ENCODE results near the gene LHX4. TPM values are rescaled to one million over a fixed set of nuclear protein-coding genes. Genes with fewer than 3 reads are reported as not detected.

LHX4 gene
- total and polyA plus RNA-seq, 9 of the 15 experiments (the other 6 are each of a cell fraction or from before 2014, with no cell fraction given): 0.01 to 0.11 (median 0.07) TPM; not detected in 5

DNA sequence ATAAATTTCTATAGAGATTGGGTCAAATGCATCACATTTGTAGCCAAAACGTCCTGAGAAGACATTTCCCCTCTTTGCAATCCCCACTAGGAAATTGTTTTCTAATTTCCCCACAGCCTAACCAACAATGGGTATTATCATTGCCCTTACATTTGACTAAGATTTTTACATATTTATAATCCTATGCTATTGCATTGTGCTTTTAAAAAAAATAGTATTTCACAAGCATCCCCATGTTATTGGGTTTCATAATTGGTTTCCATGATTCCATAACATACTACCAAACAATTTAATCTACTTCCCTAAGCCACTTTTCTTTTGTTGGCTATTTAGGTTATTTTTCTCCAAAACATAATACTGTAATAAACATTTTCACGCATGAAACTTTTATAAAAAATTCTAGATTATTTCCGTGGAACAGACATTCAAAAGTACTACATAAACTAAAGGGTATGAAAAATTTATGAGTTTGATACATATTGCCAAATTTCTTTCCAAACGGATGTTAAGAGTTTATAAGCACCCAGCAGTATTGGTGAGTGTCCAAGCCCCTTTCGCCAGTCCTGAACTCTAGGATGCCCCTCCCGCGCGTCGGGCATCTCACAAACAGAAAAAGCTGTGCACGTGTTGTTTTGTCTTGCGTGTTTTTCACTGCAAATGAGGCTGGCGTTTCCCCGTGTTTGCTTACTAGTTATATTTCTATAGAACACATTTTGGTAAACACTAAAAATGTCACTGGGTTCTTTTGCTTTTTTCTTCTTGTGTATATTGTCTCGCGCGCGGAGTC lies 2.0 kb upstream of the LHX4 start:
- DNase-seq (ENCODE audit: extremely low read depth in 1 of 4, low spot score in 3 of 4) (no peak), FAIRE-seq (peak; percentile 65), ATAC-seq (no peak)
- intact Hi-C loops (cut with micrococcal nuclease): no loop called here
- Histone ChIP-seq H3K4me1 (replicated peaks in 1 of 2; ENCODE audit: control insufficient read depth in 2 of 2, insufficient read depth in 2 of 2, low read length in 2 of 2) (peaks cover 0 to 30% of the 10 kb centered on the region in 2 experiments; a peak in 3 of 5 replicates), H3K9me3 (replicated peaks; ENCODE audit: control insufficient read depth, insufficient read depth, low read depth, low read length) (no peaks in the 10 kb centered on the region), H3K27me3 (ENCODE audit: control insufficient read depth in 2 of 2, insufficient read depth in 2 of 2, low read length in 2 of 2) (peaks cover 72 to 74% of the 10 kb centered on the region in 2 experiments), H2AFZ (ENCODE audit: low read depth, low read length) (no peak overlapping the region), H3K9ac (ENCODE audit: insufficient read depth in 1 of 2, low read depth in 2 of 2, low read length in 2 of 2) (no peak overlapping the region), H3K4me2 (ENCODE audit: insufficient read depth, low read length) (no peak overlapping the region), H3K4me3 (no peak overlapping the region), H3K9me1 (ENCODE audit: control insufficient read depth, insufficient read depth, low read length) (no peaks in the 10 kb centered on the region), H4K20me1 (replicated peaks; ENCODE audit: control insufficient read depth, insufficient read depth, low read length) (peaks cover 12% of the 10 kb centered on the region; the same call in 1 of the 2 replicates), H3K27ac (ENCODE audit: extremely low read depth, low read depth, low read length) (no peak overlapping the region), H3K36me3 (ENCODE audit: control insufficient read depth, insufficient read depth, low read length) (no peaks in the 10 kb centered on the region), H3K79me2 (ENCODE audit: control insufficient read depth, insufficient read depth, low read length) (no peaks in the 10 kb centered on the region)
- TF ChIP-seq BMI1 (IDR thresholded peaks at IDR 0.05; ENCODE audit: low read length): 0 out of 2 replicates have a peak, but pooled peaks have one; percentile 1
- TF ChIP-seq GABPB2 (CRISPR knock-in tag; conservative IDR thresholded peaks at IDR 0.05): no peak
- TF ChIP-seq, protein P1, sequence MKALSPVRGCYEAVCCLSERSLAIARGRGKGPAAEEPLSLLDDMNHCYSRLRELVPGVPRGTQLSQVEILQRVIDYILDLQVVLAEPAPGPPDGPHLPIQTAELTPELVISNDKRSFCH (CRISPR knock-in tag; IDR thresholded peaks at IDR 0.05): no peak
- TF ChIP-seq, protein P1 (tag; IDR thresholded peaks at IDR 0.05): no peak
- no peak for TF ChIP-seq CREM (IDR thresholded peaks at IDR 0.05; ENCODE audit: low read depth)
- no peak for TF ChIP-seq CTBP1 (IDR thresholded peaks at IDR 0.05; ENCODE audit: borderline replicate concordance)
- 0 out of 2 replicates have a peak, but pooled peaks have one; percentile 5 for TF ChIP-seq ZNF140 (CRISPR knock-in tag; IDR thresholded peaks at IDR 0.05)
- peak; percentile 99 for TF ChIP-seq CBX2 (IDR thresholded peaks at IDR 0.05; ENCODE audit: insufficient read depth, low read length, poor library complexity, severe bottlenecking)
- no peak for TF ChIP-seq NFIC (IDR thresholded peaks at IDR 0.05)
- TF ChIP-seq SMAD1 (IDR thresholded peaks at IDR 0.05; ENCODE audit: low read depth, low read length, partially characterized antibody): no peak
- TF ChIP-seq, protein P2, sequence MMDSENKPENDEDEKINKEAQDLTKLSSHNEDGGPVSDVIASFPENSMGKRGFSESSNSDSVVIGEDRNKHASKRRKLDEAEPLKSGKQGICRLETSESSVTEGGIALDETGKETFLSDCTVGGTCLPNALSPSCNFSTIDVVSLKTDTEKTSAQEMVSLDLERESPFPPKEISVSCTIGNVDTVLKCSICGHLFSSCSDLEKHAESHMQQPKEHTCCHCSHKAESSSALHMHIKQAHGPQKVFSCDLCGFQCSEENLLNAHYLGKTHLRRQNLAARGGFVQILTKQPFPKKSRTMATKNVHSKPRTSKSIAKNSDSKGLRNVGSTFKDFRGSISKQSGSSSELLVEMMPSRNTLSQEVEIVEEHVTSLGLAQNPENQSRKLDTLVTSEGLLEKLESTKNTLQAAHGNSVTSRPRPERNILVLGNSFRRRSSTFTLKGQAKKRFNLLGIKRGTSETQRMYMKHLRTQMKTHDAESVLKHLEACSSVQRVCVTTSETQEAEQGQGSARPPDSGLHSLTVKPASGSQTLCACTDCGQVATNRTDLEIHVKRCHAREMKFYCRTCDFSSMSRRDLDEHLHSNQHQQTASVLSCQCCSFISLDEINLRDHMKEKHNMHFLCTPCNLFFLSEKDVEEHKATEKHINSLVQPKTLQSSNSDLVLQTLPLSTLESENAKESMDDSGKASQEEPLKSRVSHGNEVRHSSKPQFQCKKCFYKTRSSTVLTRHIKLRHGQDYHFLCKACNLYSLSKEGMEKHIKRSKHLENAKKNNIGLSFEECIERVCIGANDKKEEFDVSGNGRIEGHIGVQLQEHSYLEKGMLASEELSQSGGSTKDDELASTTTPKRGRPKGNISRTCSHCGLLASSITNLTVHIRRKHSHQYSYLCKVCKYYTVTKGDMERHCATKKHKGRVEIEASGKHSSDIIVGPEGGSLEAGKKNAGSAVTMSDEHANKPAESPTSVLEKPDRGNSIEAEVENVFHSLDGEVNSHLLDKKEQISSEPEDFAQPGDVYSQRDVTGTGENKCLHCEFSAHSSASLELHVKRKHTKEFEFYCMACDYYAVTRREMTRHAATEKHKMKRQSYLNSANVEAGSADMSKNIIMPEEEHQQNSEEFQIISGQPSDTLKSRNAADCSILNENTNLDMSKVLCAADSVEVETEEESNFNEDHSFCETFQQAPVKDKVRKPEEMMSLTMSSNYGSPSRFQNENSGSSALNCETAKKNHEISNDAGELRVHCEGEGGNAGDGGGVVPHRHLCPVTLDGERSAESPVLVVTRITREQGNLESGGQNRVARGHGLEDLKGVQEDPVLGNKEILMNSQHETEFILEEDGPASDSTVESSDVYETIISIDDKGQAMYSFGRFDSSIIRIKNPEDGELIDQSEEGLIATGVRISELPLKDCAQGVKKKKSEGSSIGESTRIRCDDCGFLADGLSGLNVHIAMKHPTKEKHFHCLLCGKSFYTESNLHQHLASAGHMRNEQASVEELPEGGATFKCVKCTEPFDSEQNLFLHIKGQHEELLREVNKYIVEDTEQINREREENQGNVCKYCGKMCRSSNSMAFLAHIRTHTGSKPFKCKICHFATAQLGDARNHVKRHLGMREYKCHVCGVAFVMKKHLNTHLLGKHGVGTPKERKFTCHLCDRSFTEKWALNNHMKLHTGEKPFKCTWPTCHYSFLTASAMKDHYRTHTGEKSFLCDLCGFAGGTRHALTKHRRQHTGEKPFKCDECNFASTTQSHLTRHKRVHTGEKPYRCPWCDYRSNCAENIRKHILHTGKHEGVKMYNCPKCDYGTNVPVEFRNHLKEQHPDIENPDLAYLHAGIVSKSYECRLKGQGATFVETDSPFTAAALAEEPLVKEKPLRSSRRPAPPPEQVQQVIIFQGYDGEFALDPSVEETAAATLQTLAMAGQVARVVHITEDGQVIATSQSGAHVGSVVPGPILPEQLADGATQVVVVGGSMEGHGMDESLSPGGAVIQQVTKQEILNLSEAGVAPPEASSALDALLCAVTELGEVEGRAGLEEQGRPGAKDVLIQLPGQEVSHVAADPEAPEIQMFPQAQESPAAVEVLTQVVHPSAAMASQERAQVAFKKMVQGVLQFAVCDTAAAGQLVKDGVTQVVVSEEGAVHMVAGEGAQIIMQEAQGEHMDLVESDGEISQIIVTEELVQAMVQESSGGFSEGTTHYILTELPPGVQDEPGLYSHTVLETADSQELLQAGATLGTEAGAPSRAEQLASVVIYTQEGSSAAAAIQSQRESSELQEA (IDR thresholded peaks at IDR 0.05; ENCODE audit: low read depth): no peak
- peak; percentile 99 for TF ChIP-seq CBX8 (IDR thresholded peaks at IDR 0.05; ENCODE audit: borderline replicate concordance, extremely low read depth, low read depth, low read length, poor library complexity, severe bottlenecking)
- POLR2A ChIA-PET: interaction anchor here (0.6 kb wide), 1 partner anchor 728 kb away, joined by 5 read pairs; no protein-coding TSS in a partner anchor
- CTCF ChIA-PET (ENCODE audit: low intra/inter-chr PET ratio): no interaction called here
- WGBS (ENCODE audit: insufficient coverage, low coverage, missing lambda C conversion rate): 27% methylated on average over 17 of the region's 17 CpGs
- in situ Hi-C loops (cut with MboI): no loop called here
- BruUV-seq (replicated peaks): no TSS peak

All from K562 (cell line).